Measurements from ENCODE around the gene SRSF2.
A peak's percentile ranks its signal among the peaks of the same experiment; 100 is the strongest.
"Not testable (repeated sequence)": the region's sequence is repeated elsewhere in the genome, so short reads cannot be mapped to it uniquely, and the experiment has no call there.

The SRSF2 gene

DNA sequence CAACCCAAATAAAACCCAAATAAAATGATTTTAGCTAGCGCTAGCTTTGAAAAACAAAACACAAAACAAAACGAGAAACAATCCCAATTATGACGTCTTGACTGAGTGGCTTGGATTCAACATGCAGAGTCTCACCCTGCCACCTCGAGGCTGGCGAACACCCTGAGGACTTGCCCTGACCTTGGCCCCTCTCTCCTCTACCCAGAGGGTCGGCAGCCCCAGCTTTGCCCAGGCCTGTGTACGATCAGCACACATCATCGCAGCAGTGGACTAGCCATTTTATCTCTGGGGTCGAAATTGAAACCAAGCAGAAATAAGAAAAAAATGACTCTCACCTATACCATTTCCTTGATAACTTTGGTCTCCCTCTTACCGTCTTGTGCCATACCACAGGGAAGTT, 15.7 kb downstream of the SRSF2 start:
- Mint-ChIP-seq H3K4me3 (no peak overlapping the region), H3K27ac (no peak overlapping the region), H3K36me3 (ENCODE audit: low read depth) (peaks cover 100% of the 10 kb centered on the region), H3K27me3 (no peaks in the 10 kb centered on the region), H3K4me1 (ENCODE audit: low read depth) (peaks cover 49% of the 10 kb centered on the region), H3K9me3 (no peaks in the 10 kb centered on the region)
- intact Hi-C loops (cut with micrococcal nuclease) = no loop called here

DNA sequence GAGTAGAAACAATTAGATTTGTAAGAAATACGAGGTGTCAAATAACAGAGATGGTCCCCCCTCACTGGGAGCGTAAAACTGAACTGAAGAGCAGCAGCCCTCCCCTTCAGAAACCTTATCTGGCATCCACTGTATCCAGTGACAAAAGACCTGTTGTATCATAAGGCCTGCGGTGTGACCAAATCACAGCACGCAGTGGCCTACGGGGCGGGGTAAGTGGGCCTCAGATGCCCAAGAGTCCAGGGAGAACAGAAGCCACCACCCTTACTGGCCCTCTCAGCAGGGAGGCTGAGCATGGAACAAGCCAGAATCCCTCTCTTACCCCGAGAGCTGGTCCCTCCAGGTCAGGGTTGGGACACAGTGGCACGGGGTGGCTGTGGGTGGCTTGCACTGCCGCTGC, 16.2 kb downstream of the SRSF2 start:
- H3K4me3 Mint-ChIP-seq = no peak overlapping the region
- peaks cover 100% of the 10 kb centered on the region for H3K36me3 Mint-ChIP-seq (ENCODE audit: low read depth)
- no peaks in the 10 kb centered on the region for H3K9me3 Mint-ChIP-seq
- H3K4me1 Mint-ChIP-seq (ENCODE audit: low read depth) = peaks cover 54% of the 10 kb centered on the region
- intact Hi-C loops (cut with micrococcal nuclease) = no loop called here
- H3K27ac Mint-ChIP-seq = no peak overlapping the region
- no peaks in the 10 kb centered on the region for H3K27me3 Mint-ChIP-seq

GRCh38 chr17:76720211-76720610, 16.9 kb downstream of the SRSF2 start:
- intact Hi-C loops (cut with micrococcal nuclease) = no loop called here
- Mint-ChIP-seq H3K9me3 (no peaks in the 10 kb centered on the region), H3K27me3 (no peaks in the 10 kb centered on the region), H3K4me1 (ENCODE audit: low read depth) (peaks cover 56% of the 10 kb centered on the region), H3K36me3 (ENCODE audit: low read depth) (peaks cover 100% of the 10 kb centered on the region), H3K27ac (no peak overlapping the region), H3K4me3 (no peak overlapping the region)

DNA sequence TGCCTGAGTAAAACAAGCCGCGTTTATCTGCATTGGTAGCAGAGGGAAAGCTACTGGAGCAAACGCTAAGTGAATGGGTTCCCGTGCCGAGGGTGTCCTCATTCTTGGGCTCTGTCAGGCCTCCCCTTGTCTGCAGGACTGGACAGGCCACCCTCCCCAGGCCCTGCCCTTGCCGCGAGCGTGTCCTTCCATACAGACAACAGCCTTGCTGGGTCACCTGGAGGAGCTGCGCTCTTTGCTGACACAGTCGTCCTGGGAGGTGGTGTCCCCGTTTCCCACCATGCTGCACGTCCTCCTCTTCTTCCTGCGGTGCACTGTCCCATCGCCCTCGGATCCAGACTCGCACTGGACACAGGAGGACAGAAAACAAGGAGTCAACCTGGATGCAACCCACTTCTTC, 18.6 kb downstream of the SRSF2 start:
- Mint-ChIP-seq H3K27ac (no peak overlapping the region), H3K27me3 (no peaks in the 10 kb centered on the region), H3K9me3 (no peaks in the 10 kb centered on the region), H3K4me3 (no peak overlapping the region), H3K4me1 (ENCODE audit: low read depth) (peaks cover 61% of the 10 kb centered on the region), H3K36me3 (ENCODE audit: low read depth) (peaks cover 100% of the 10 kb centered on the region)
- intact Hi-C loops (cut with micrococcal nuclease) = loop anchor here (10.0 kb wide), 1 partner anchor 194 kb away; no protein-coding TSS in a partner anchor

DNA sequence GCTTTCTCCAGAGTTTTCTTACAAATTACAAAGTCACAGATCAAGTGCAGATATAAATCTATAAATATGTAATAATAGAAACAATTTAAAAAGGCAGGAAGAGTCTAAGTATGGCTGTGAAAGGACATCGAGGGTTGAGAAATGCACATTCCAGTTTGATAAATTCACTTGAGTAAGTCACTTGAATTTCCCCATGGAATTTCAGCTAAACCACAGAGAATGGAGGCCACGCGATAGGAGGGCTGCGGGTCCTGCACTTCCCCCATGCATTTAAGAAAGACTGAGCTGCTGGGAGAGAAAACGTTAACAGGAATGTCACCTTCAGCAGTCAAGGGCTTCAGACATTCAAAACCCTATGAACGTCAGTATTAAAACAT, 20.3 kb downstream of the SRSF2 start:
- H3K27ac Mint-ChIP-seq = peak overlapping the region; percentile 76
- H3K4me3 Mint-ChIP-seq = no peak overlapping the region
- H3K36me3 Mint-ChIP-seq (ENCODE audit: low read depth) = peaks cover 95% of the 10 kb centered on the region
- intact Hi-C loops (cut with micrococcal nuclease) = loop anchor here (10.0 kb wide), 1 partner anchor 192 kb away; no protein-coding TSS in a partner anchor
- H3K4me1 Mint-ChIP-seq (ENCODE audit: low read depth) = peaks cover 60% of the 10 kb centered on the region
- H3K9me3 Mint-ChIP-seq = no peaks in the 10 kb centered on the region
- H3K27me3 Mint-ChIP-seq = peaks cover 2% of the 10 kb centered on the region

GRCh38 chr17:76716146-76716838, 20.8 kb downstream of the SRSF2 start:
- Mint-ChIP-seq H3K36me3 (ENCODE audit: low read depth) (peaks cover 90% of the 10 kb centered on the region), H3K27ac (peak overlapping the region; percentile 76), H3K4me3 (no peak overlapping the region), H3K27me3 (peaks cover 2% of the 10 kb centered on the region), H3K4me1 (ENCODE audit: low read depth) (peaks cover 58% of the 10 kb centered on the region), H3K9me3 (no peaks in the 10 kb centered on the region)
- intact Hi-C loops (cut with micrococcal nuclease) = loop anchor here (10.0 kb wide), 1 partner anchor 191 kb away; no protein-coding TSS in a partner anchor

DNA sequence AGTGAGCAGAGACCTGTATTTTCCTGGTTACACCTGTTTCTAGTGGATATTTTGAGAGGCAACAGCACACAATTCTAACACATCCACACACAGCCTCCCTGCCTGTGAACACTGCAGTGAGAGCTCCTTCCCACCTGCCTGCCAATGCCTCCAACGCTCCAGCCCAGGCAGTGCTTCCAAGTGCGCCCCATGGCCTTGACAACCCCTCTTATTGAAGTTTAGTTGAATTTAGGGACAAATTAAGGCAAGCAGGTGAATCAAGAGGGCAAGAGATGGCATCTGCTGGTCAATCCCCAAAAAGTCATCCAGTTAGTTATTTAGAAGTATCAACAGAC, 21.7 kb downstream of the SRSF2 start:
- peaks cover 2% of the 10 kb centered on the region for H3K27me3 Mint-ChIP-seq
- H3K9me3 Mint-ChIP-seq = no peaks in the 10 kb centered on the region
- intact Hi-C loops (cut with micrococcal nuclease) = loop anchor here (10.0 kb wide), 1 partner anchor 191 kb away; no protein-coding TSS in a partner anchor
- H3K36me3 Mint-ChIP-seq (ENCODE audit: low read depth) = peaks cover 81% of the 10 kb centered on the region
- H3K4me1 Mint-ChIP-seq (ENCODE audit: low read depth) = peaks cover 53% of the 10 kb centered on the region
- no peak overlapping the region for H3K4me3 Mint-ChIP-seq
- peak overlapping the region; percentile 76 for H3K27ac Mint-ChIP-seq

- Mint-ChIP-seq H3K27ac (peak overlapping the region; percentile 76), H3K4me1 (ENCODE audit: low read depth) (peaks cover 52% of the 10 kb centered on the region)
These were observed 22.2 kb downstream of the SRSF2 start for GRCh38 chr17:76714822-76715495.

DNA sequence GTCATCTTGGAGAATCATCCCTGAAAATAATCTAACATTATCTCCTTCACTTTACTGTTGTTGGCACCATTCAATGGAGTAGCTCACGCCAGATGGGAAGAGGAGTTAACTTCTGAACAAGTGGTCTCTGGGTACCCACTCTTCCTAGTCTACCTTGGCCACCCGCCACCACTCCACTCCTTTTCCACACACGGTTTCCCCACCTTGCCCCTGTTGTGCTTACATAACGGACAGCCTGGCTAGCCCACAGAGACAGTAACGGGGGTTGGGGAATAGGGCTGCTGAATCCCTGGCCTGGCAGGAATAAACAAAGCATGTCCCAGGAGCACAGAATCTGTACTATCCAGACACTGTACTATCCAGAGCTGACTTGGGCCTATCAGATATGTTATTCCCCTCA, 22.8 kb downstream of the SRSF2 start:
- no peaks in the 10 kb centered on the region for H3K9me3 Mint-ChIP-seq
- intact Hi-C loops (cut with micrococcal nuclease) = loop anchor here (10.0 kb wide), 1 partner anchor 190 kb away; no protein-coding TSS in a partner anchor

More at GRCh38 chr17:76714822-76715495, 22.2 kb downstream of the SRSF2 start:
- H3K36me3 Mint-ChIP-seq (ENCODE audit: low read depth) = peaks cover 76% of the 10 kb centered on the region
- intact Hi-C loops (cut with micrococcal nuclease) = loop anchor here (10.0 kb wide), 1 partner anchor 190 kb away; no protein-coding TSS in a partner anchor
- no peaks in the 10 kb centered on the region for H3K9me3 Mint-ChIP-seq
- H3K4me3 Mint-ChIP-seq = peak overlapping the region; percentile 34
- peaks cover 5% of the 10 kb centered on the region for H3K27me3 Mint-ChIP-seq

GRCh38 chr17:76713765-76714164, 23.4 kb downstream of the SRSF2 start:
- Mint-ChIP-seq H3K4me1 (ENCODE audit: low read depth) (peaks cover 64% of the 10 kb centered on the region), H3K27me3 (peaks cover 17% of the 10 kb centered on the region), H3K9me3 (no peaks in the 10 kb centered on the region), H3K4me3 (no peak overlapping the region), H3K27ac (no peak overlapping the region), H3K36me3 (ENCODE audit: low read depth) (peaks cover 64% of the 10 kb centered on the region)
- intact Hi-C loops (cut with micrococcal nuclease) = loop anchor here (10.0 kb wide), 1 partner anchor 189 kb away; no protein-coding TSS in a partner anchor

More for the DNA sequence above, 22.8 kb downstream of the SRSF2 start:
- H3K27ac Mint-ChIP-seq = no peak overlapping the region
- peaks cover 70% of the 10 kb centered on the region for H3K36me3 Mint-ChIP-seq (ENCODE audit: low read depth)
- no peak overlapping the region for H3K4me3 Mint-ChIP-seq
- peaks cover 59% of the 10 kb centered on the region for H3K4me1 Mint-ChIP-seq (ENCODE audit: low read depth)
- H3K27me3 Mint-ChIP-seq = peaks cover 11% of the 10 kb centered on the region

DNA sequence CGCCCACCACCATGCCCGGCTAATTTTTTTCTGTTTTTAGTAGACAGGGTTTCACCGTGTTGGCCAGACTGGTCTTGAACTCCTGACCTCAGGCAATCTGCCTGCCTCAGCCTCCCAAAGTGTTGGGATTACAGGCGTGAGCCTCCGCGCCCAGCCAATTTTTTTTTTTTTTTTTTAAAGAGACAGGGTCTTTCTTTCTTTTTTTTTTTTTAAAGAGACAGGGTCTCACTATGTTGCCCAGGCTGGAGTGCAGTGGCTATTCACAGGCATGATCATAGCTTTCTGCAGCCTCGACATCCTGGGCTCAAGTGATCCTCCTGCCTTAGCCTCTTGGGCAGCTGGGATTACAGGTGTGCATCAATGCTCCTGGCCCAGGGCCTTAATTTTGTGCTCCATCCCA, 24.8 kb downstream of the SRSF2 start:
- H3K4me1 Mint-ChIP-seq (ENCODE audit: low read depth) = peaks cover 59% of the 10 kb centered on the region
- H3K27me3 Mint-ChIP-seq = peaks cover 23% of the 10 kb centered on the region
- not testable (repeated sequence) for H3K4me3 Mint-ChIP-seq, H3K9me3 Mint-ChIP-seq, H3K27ac Mint-ChIP-seq
- intact Hi-C loops (cut with micrococcal nuclease) = loop anchor here (10.0 kb wide), 1 partner anchor 188 kb away; no protein-coding TSS in a partner anchor
- H3K36me3 Mint-ChIP-seq (ENCODE audit: low read depth) = peaks cover 50% of the 10 kb centered on the region

GRCh38 chr17:76710863-76711611, 26.1 kb downstream of the SRSF2 start, which contains the start of gene MXRA7:
TSS of gene MXRA7 (minus strand) at chr17:76710965. CDS start at chr17:76710946, 19 bp downstream.
- Mint-ChIP-seq H3K27me3 (peaks cover 23% of the 10 kb centered on the region), H3K4me1 (ENCODE audit: low read depth) (peaks cover 48% of the 10 kb centered on the region), H3K4me3 (peak within 1 kb of the TSS; percentile 61), H3K27ac (no peak within 1 kb of the TSS), H3K36me3 (ENCODE audit: low read depth) (peaks cover 37% of the 10 kb centered on the region), H3K9me3 (no peaks in the 10 kb centered on the region)
- intact Hi-C loops (cut with micrococcal nuclease) = loop anchor here (10.0 kb wide), 1 partner anchor 186 kb away; no protein-coding TSS in a partner anchor

- H3K9me3 Mint-ChIP-seq, H3K27ac Mint-ChIP-seq: not testable (repeated sequence)
- intact Hi-C loops (cut with micrococcal nuclease) = loop anchor here (10.0 kb wide), 1 partner anchor 185 kb away; no protein-coding TSS in a partner anchor
- H3K36me3 Mint-ChIP-seq (ENCODE audit: low read depth) = peaks cover 29% of the 10 kb centered on the region
- peak overlapping the region; percentile 61 for H3K4me3 Mint-ChIP-seq
- H3K4me1 Mint-ChIP-seq (ENCODE audit: low read depth) = peaks cover 40% of the 10 kb centered on the region
- peaks cover 23% of the 10 kb centered on the region for H3K27me3 Mint-ChIP-seq
These were observed 26.9 kb downstream of the SRSF2 start for GRCh38 chr17:76709951-76710862.
